K562 (cell line): Measurements from ENCODE around the gene CAVIN1. TPM values are rescaled to one million over a fixed set of nuclear protein-coding genes. Genes with fewer than 3 reads are reported as not detected.

Experiments
- CEBPG ChIP-seq, 3 experiments: fragments of 200-800 bp in 1 of 3; sonication (Bioruptor generic) in 1 of 3; sonication (generic) in 1 of 3; formaldehyde crosslinking in 1 of 3; IDR thresholded peaks in 2 of 3; conservative IDR thresholded peaks in 1 of 3; 2 replicates each; pipeline versions ENCODE4 v1.6.1 to v1.8.0; 2016 to 2022; ENCODE audit warnings: missing compliant biosample characterization in 2 of 3, missing genetic modification characterization in 2 of 3, mild to moderate bottlenecking in 1 of 3, missing genetic modification reagents in 1 of 3
- FOXJ3 ChIP-seq: sonication (generic); formaldehyde crosslinking; IDR thresholded peaks from 2 replicates; pipeline ENCODE4 v1.4.0; 2020; ENCODE audit warnings: mild to moderate bottlenecking, missing genetic modification reagents
- HMGN3 ChIP-seq: IDR thresholded peaks from 2 replicates; pipeline ENCODE4 v1.6.1; 2011; ENCODE audit warnings: borderline replicate concordance, low read depth, mild to moderate bottlenecking, mixed read lengths, low read length; ENCODE audit not compliant: insufficient read length; ENCODE audit errors: extremely low read depth
- POLR2G ChIP-seq: fragments of 200-400 bp; formaldehyde crosslinking; IDR thresholded peaks from 2 replicates; pipeline ENCODE4 v1.6.1; 2017; ENCODE audit warnings: low read depth, mild to moderate bottlenecking, antibody characterized with exemption, low read length, moderate library complexity
- RBFOX2 ChIP-seq: fragments of 200-400 bp; formaldehyde crosslinking; IDR thresholded peaks from 2 replicates; pipeline ENCODE4 v1.6.1; 2017; ENCODE audit warnings: low read depth, mild to moderate bottlenecking, low read length, moderate library complexity
- SAP30 ChIP-seq: fragments of 200-600 bp; sonication (generic); IDR thresholded peaks from 2 replicates; pipeline ENCODE4 v1.6.1; 2012; ENCODE audit warnings: borderline replicate concordance, low read depth, mild to moderate bottlenecking, moderate library complexity, low read length, control low read depth, inconsistent platforms; ENCODE audit not compliant: insufficient read depth, poor library complexity, severe bottlenecking
- SIX5 ChIP-seq, 2 experiments: IDR thresholded peaks; 2 replicates each; pipeline ENCODE4 v1.6.1; 2011; ENCODE audit warnings: low read length in 2 of 2, borderline replicate concordance in 1 of 2, low read depth in 1 of 2, mild to moderate bottlenecking in 1 of 2, moderate library complexity in 1 of 2; ENCODE audit not compliant: insufficient read depth in 1 of 2
- polyA plus RNA-seq, 8 experiments: library from polyadenylated mRNA; depleted of rRNA in 4 of 8; stranded (reverse) in 5 of 8; unstranded in 3 of 8; fragments of >200 nt; fragmentation: Nextera tagmentation in 2 of 8; fragmentation: Illumina TruSeq in 1 of 8; extraction: Ambion mirVana in 2 of 8; extraction: Trizol in 1 of 8; gene quantifications; 2 replicates each; pipeline versions ENCODE4 v1.2.1 to v1.2.3, GENCODE V29; 2011 to 2014; ENCODE audit warnings: inconsistent platforms in 1 of 8, missing spikeins in 1 of 8
- total RNA-seq, 7 experiments: library from RNA; depleted of rRNA in 6 of 7; stranded (reverse); fragments of >200 nt in 6 of 7; fragmentation: Illumina TruSeq in 2 of 7; extraction: Trizol in 2 of 7; gene quantifications; 2 replicates each; pipeline versions ENCODE4 v1.2.1 to v1.2.3, GENCODE V29; 2011 to 2021; ENCODE audit warnings: low replicate concordance in 1 of 7
- TF ChIP-seq, protein P1 (sequence below): fragments of 250-450 bp; sonication (Bioruptor Pico); IDR thresholded peaks from 2 replicates; pipeline ENCODE4 v1.5.0; 2022; ENCODE audit warnings: mild to moderate bottlenecking
- TF ChIP-seq, protein P2 (sequence below), 2 experiments: fragments of 450-650 bp; IDR thresholded peaks; 2 replicates each; pipeline ENCODE4 v1.6.1; 2016; ENCODE audit warnings: mild to moderate bottlenecking in 2 of 2, borderline replicate concordance in 1 of 2, low read depth in 1 of 2, moderate library complexity in 1 of 2
- TF ChIP-seq, protein P3 (sequence below): sonication (generic); formaldehyde crosslinking; IDR thresholded peaks from 2 replicates; pipeline ENCODE4 v1.8.0; 2023; ENCODE audit warnings: mild to moderate bottlenecking, missing genetic modification reagents
- TF ChIP-seq, protein P4 (sequence below), 2 experiments: fragments of 450-650 bp; IDR thresholded peaks; 2 replicates each; pipeline ENCODE4 v1.6.1; 2016

CAVIN1 gene
- total and polyA plus RNA-seq, 9 of the 15 experiments (the other 6 are each of a cell fraction or from before 2014, with no cell fraction given) = 6.8 to 162 (median 74.5) TPM

DNA sequence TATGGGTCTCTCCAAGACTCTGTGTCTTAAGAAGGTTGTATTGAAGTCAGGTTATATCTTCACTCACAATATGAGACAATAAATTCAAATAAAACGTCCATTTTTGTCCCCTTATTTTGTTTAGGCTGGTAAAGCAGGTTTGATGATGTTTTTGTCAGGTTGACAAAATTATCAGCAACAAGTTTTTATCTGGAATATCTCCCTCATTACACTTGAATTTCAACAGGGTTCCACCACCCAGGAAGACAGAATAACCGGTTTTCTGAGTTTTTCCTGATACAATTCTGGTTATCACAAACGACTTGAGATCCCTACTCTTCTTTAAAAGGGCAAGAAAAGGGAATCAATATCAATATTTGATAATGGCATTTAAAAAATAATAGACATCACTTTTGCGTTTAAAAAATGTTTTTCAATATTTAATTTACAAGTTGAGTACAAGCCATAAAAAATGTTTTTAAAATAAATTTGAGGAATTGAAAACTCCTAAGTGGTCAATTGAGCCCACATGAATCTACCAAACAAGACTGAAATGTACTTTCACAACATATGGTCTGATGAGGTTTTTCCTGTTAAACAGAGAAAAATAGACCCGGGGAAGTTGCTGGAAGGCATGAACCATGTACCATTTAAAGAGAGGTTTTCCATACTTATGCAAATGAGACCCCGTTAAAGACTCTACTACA, 34.2 kb upstream of the CAVIN1 start (continued):
- TF ChIP-seq, protein P1, sequence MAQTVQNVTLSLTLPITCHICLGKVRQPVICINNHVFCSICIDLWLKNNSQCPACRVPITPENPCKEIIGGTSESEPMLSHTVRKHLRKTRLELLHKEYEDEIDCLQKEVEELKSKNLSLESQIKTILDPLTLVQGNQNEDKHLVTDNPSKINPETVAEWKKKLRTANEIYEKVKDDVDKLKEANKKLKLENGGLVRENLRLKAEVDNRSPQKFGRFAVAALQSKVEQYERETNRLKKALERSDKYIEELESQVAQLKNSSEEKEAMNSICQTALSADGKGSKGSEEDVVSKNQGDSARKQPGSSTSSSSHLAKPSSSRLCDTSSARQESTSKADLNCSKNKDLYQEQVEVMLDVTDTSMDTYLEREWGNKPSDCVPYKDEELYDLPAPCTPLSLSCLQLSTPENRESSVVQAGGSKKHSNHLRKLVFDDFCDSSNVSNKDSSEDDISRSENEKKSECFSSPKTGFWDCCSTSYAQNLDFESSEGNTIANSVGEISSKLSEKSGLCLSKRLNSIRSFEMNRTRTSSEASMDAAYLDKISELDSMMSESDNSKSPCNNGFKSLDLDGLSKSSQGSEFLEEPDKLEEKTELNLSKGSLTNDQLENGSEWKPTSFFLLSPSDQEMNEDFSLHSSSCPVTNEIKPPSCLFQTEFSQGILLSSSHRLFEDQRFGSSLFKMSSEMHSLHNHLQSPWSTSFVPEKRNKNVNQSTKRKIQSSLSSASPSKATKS = no peak
- TF ChIP-seq CEBPG (CRISPR knock-in tag; IDR thresholded peaks at IDR 0.05) (no peak), CEBPG (tag; conservative IDR thresholded peaks at IDR 0.05 in 1 of 2, IDR thresholded peaks at IDR 0.05 in 1 of 2) (peak in 1 of 2 experiments; percentile 64; a peak in 2 of 4 replicates), SAP30 (no peak), FOXJ3 (no peak), RBFOX2 (no peak), HMGN3 (no peak), POLR2G (0 out of 2 replicates have a peak, but pooled peaks have one; percentile 17), SIX5 (IDR thresholded peaks at IDR 0.05; ENCODE audit: borderline replicate concordance in 1 of 2, insufficient read depth in 1 of 2, low read depth in 1 of 2, low read length in 2 of 2) (no peak)
- TF ChIP-seq, protein P2, sequence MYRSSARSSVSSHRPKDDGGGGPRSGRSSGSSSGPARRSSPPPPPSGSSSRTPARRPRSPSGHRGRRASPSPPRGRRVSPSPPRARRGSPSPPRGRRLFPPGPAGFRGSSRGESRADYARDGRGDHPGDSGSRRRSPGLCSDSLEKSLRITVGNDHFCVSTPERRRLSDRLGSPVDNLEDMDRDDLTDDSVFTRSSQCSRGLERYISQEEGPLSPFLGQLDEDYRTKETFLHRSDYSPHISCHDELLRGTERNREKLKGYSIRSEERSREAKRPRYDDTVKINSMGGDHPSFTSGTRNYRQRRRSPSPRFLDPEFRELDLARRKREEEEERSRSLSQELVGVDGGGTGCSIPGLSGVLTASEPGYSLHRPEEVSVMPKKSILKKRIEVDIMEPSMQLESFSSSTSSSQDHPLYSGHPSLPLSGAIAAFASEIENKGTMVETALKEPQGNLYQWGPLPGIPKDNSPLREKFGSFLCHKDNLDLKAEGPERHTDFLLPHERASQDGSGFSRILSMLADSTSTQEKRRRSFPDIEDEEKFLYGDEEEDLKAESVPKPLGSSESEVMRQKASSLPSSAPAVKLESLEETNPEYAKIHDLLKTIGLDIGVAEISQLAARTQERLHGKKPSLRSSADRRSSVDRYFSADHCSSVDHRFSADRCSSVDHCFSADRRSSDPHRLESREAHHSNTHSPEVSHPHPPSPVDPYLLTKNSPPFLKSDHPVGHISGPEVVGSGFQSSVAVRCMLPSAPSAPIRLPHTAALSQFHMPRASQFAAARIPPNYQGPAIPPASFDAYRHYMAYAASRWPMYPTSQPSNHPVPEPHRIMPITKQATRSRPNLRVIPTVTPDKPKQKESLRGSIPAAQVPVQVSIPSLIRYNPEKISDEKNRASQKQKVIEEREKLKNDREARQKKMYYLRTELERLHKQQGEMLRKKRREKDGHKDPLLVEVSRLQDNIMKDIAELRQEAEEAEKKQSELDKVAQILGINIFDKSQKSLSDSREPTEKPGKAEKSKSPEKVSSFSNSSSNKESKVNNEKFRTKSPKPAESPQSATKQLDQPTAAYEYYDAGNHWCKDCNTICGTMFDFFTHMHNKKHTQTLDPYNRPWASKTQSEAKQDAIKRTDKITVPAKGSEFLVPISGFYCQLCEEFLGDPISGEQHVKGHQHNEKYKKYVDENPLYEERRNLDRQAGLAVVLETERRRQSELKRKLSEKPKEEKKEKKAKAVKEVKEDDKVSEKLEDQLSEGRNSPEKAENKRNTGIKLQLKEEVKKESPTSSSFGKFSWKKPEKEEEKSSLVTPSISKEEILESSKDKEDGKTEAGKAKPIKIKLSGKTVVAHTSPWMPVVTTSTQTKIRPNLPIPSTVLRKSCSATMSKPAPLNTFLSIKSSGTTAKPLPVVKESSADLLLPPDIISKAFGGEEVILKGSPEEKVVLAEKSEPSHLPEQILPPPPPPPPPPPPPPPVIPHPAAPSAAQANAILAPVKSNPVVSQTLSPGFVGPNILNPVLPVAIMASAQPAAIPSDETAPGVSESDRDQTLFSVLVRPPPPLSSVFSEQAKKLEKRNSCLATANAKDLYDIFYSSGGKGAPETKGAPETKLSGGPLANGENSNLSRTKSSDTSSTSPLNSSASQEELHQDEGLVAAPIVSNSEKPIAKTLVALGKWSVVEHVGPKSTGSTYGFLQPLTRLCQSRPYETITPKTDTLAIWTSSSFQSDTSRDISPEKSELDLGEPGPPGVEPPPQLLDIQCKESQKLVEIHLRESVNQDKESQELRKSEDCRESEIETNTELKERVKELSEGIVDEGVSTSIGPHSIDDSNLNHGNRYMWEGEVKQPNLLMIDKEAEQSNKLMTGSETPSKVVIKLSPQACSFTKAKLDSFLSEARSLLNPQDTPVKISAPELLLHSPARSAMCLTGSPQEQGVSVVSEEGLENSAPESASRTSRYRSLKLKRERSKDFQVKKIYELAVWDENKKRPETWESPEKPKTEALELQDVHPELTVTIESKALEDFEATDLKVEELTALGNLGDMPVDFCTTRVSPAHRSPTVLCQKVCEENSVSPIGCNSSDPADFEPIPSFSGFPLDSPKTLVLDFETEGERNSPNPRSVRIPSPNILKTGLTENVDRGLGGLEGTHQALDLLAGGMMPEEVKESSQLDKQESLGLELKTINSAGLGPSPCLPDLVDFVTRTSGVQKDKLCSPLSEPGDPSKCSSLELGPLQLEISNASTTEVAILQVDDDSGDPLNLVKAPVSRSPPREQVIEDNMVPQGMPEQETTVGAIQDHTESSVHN (IDR thresholded peaks at IDR 0.05; ENCODE audit: borderline replicate concordance in 1 of 2, low read depth in 1 of 2) = no peak
- TF ChIP-seq, protein P3, sequence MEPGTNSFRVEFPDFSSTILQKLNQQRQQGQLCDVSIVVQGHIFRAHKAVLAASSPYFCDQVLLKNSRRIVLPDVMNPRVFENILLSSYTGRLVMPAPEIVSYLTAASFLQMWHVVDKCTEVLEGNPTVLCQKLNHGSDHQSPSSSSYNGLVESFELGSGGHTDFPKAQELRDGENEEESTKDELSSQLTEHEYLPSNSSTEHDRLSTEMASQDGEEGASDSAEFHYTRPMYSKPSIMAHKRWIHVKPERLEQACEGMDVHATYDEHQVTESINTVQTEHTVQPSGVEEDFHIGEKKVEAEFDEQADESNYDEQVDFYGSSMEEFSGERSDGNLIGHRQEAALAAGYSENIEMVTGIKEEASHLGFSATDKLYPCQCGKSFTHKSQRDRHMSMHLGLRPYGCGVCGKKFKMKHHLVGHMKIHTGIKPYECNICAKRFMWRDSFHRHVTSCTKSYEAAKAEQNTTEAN (CRISPR knock-in tag) = no peak
- TF ChIP-seq, protein P4, sequence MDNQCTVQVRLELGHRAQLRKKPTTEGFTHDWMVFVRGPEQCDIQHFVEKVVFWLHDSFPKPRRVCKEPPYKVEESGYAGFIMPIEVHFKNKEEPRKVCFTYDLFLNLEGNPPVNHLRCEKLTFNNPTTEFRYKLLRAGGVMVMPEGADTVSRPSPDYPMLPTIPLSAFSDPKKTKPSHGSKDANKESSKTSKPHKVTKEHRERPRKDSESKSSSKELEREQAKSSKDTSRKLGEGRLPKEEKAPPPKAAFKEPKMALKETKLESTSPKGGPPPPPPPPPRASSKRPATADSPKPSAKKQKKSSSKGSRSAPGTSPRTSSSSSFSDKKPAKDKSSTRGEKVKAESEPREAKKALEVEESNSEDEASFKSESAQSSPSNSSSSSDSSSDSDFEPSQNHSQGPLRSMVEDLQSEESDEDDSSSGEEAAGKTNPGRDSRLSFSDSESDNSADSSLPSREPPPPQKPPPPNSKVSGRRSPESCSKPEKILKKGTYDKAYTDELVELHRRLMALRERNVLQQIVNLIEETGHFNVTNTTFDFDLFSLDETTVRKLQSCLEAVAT (IDR thresholded peaks at IDR 0.05) = no peak
